Measurements from ENCODE around the gene BTBD9. TPM values are rescaled to one million over a fixed set of nuclear protein-coding genes. Genes with fewer than 3 reads are reported as not detected.

Gene BTBD9
- total and polyA plus RNA-seq, 2 of the 13 experiments (the other 11 are each of a cell fraction or from before 2014, with no cell fraction given) = 1.2 to 3.0 TPM

GRCh38 chr6:38142178-38142902, 497.4 kb downstream of the BTBD9 start:
- H3K4me2 ChIP-seq (ENCODE audit: low read depth, low read length) = no peak overlapping the region
- ChIA-PET POLR2A (no interaction called here), CTCF (ENCODE audit: low intra/inter-chr PET ratio, low total read pairs) (no interaction called here)
- no peak overlapping the region for H3K27ac ChIP-seq (ENCODE audit: extremely low read length, insufficient read depth, low read length)
- H3K9me3 ChIP-seq (ENCODE audit: low read length) = no peaks in the 10 kb centered on the region
- BruUV-seq (replicated peaks) = no TSS peak
- no peak for DNase-seq (ENCODE audit: low spot score)
- no peak for ATAC-seq
- 91% methylated on average over 7 of the region's 7 CpGs for WGBS (ENCODE audit: low lambda C conversion rate)
- H3K27me3 ChIP-seq (ENCODE audit: control insufficient read depth in 1 of 2, insufficient read depth in 2 of 2, low read length in 2 of 2) = no peaks in the 10 kb centered on the region
- no peak overlapping the region for H2AFZ ChIP-seq (ENCODE audit: low read length)
- H3K9ac ChIP-seq (ENCODE audit: insufficient read depth, low read depth, low read length) = no peak overlapping the region
- no peak overlapping the region for H3K4me3 ChIP-seq (replicated peaks in 1 of 3; ENCODE audit: insufficient read depth in 1 of 3, low read depth in 2 of 3, low read length in 3 of 3)
- H4K20me1 ChIP-seq (ENCODE audit: insufficient read depth, low read length) = peaks cover 3% of the 10 kb centered on the region; the same call in 1 of the 2 replicates
- no peak for FAIRE-seq
- H3K36me3 ChIP-seq (replicated peaks in 1 of 2; ENCODE audit: control insufficient read depth in 1 of 2, insufficient read depth in 2 of 2, low read length in 2 of 2) = peaks cover 7 to 25% of the 10 kb centered on the region in 2 experiments; a peak in 3 of 5 replicates
- TF ChIP-seq RBM22 (optimal IDR thresholded peaks at IDR 0.05; ENCODE audit: low read length) = peak; percentile 78
- no peak for TF ChIP-seq ZFP36L1 (CRISPR knock-in tag; IDR thresholded peaks at IDR 0.05)
- no peak for TF ChIP-seq ZNF337 (CRISPR knock-in tag; IDR thresholded peaks at IDR 0.05; ENCODE audit: borderline replicate concordance, low read depth)
- intact Hi-C loops (cut with micrococcal nuclease; ENCODE audit: unreplicated experiment) (no loop called here), in situ Hi-C loops (cut with HindIII; ENCODE audit: extremely low pct_ligation_motif_present, low pct_unique_long_range_greater_than_20kb) (no loop called here)
- peaks cover 21% of the 10 kb centered on the region for H3K4me1 ChIP-seq (ENCODE audit: insufficient read depth, low read length)
- H3K79me2 ChIP-seq (ENCODE audit: insufficient read depth, low read length) = no peaks in the 10 kb centered on the region

- intact Hi-C loops (cut with micrococcal nuclease; ENCODE audit: unreplicated experiment) = no loop called here
- Histone ChIP-seq H4K20me1 (ENCODE audit: insufficient read depth, low read length) (no peaks in the 10 kb centered on the region), H3K27me3 (ENCODE audit: control insufficient read depth in 1 of 2, insufficient read depth in 2 of 2, low read length in 2 of 2) (no peaks in the 10 kb centered on the region), H3K79me2 (ENCODE audit: insufficient read depth, low read length) (no peaks in the 10 kb centered on the region), H3K9ac (ENCODE audit: insufficient read depth, low read depth, low read length) (no peak overlapping the region), H3K4me1 (ENCODE audit: insufficient read depth, low read length) (peaks cover 21% of the 10 kb centered on the region), H3K27ac (ENCODE audit: extremely low read length, insufficient read depth, low read length) (no peak overlapping the region), H2AFZ (ENCODE audit: low read length) (no peak overlapping the region), H3K4me2 (ENCODE audit: low read depth, low read length) (no peak overlapping the region), H3K4me3 (replicated peaks in 1 of 3; ENCODE audit: insufficient read depth in 1 of 3, low read depth in 2 of 3, low read length in 3 of 3) (no peak overlapping the region), H3K36me3 (replicated peaks in 1 of 2; ENCODE audit: control insufficient read depth in 1 of 2, insufficient read depth in 2 of 2, low read length in 2 of 2) (peaks cover 7 to 25% of the 10 kb centered on the region in 2 experiments; a peak in 4 of 5 replicates), H3K9me3 (ENCODE audit: low read length) (no peaks in the 10 kb centered on the region)
- in situ Hi-C loops (cut with HindIII; ENCODE audit: extremely low pct_ligation_motif_present, low pct_unique_long_range_greater_than_20kb) = no loop called here
- FAIRE-seq = no peak
- TF ChIP-seq ZBTB33 (CRISPR knock-in tag; IDR thresholded peaks at IDR 0.05) (no peak), ZNF280B (CRISPR knock-in tag; IDR thresholded peaks at IDR 0.05; ENCODE audit: borderline replicate concordance) (no peak), SKI (IDR thresholded peaks at IDR 0.05; ENCODE audit: partially characterized antibody) (no peak), ZNF263 (CRISPR knock-in tag; IDR thresholded peaks at IDR 0.05) (no peak), TEAD3 (CRISPR knock-in tag; optimal IDR thresholded peaks at IDR 0.05; ENCODE audit: borderline replicate concordance) (no peak)
- ChIA-PET POLR2A (no interaction called here), CTCF (ENCODE audit: low intra/inter-chr PET ratio, low total read pairs) (no interaction called here)
- no peak for ATAC-seq
- no TSS peak for BruUV-seq (replicated peaks)
- WGBS (ENCODE audit: low lambda C conversion rate) = 94% methylated on average over 6 of the region's 6 CpGs
- no peak for DNase-seq (ENCODE audit: low spot score)
Observed at GRCh38 chr6:38141716-38142115, 498.0 kb downstream of the BTBD9 start.
